ENCODE results near the gene DNAJC15.
"Not testable (repeated sequence)": the region's sequence is repeated elsewhere in the genome, so short reads cannot be mapped to it uniquely, and the experiment has no call there.

DNAJC15 gene

DNA sequence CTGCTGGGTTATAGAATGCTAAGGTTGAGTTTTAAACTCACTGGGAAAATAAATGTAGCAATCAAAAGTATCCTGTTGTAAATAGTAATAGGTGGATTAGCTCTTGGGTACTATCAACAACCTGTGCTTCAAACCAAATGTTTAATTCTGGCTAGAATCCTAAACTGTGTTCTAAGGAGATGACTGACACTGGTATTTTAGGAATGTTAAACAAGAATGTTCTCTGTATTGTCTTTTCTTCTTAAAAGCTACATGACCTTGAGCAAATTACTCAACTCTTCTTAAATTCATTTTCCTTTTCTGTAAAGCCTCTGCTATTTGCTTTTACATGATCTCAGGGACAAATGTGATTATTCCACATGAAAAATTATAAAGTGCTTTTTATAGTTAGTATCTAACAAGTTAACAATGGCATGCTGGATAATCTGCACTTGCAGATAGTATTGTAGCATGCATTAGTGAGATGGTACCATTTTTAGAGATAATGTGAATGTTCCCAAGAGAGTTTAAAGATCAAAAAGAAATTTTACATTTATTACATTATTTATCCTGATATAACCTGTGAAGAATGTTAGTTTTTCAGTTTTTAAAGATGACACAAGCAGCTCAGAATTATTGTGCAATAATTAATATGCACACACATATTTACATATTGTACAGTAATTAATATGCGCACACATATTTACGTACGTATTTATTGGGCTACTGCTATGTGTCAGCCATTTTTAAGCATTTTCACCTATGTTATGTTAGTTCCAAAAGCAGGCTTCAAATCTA is 17.7 kb upstream of the DNAJC15 start:
- no peak for DNase-seq (ENCODE audit: low read depth in 2 of 2)

DNA sequence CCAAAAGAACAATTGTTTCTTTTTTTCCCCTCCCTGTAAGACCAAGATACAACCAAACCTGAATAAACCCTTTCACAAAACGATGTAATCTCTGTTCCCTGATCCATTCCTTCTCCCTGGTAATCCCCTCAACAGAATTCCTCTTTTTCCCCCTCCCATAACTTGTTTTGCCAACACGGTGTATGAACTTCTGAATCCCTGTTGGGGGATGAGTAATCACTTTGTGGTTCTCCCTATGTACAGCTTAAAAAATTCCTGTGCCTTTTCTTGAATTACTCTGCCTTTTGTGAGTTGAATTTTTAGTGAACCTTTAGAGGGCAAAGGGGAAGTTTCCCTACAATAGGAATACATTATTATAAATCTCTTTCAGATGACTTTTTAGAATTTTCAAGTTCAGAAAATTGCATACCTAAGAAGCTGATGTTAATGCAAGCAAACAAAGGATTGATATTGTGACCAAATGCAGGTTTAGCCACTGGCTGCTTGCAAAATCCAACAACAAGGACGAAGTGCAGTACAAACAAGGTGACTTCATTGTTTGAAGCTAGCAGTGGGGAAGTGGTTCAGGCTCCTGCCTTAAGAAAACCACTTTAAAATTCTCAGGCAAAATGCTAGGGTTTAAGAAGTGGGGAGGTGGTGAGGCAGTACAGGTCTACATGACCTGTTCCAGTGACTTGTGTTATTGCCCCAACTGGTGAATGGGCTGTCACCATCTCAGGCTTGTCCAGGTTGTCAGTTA is 16.3 kb upstream of the DNAJC15 start:
- DNase-seq (ENCODE audit: low read depth in 2 of 2), result no peak

DNA sequence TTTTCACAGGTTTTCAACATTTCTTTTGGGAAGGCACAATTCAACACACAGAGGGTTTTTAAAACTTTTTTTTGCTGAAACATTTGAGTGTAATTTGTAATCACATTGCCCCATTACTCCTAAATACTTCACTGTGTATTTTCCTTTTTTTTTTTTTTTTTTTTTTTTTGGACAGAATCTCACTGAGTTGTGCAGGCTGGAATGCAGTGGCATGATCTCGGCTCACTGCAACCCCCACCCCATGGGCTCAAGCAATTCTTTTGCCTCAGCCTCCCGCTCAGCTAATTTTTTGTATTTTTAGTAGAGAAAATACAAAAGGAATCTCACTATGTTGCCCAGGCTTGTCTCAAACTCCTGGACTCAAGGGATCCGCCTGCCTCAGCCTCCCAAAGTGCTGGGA is 14.8 kb upstream of the DNAJC15 start:
- no peak for DNase-seq (ENCODE audit: low read depth in 2 of 2)

DNA sequence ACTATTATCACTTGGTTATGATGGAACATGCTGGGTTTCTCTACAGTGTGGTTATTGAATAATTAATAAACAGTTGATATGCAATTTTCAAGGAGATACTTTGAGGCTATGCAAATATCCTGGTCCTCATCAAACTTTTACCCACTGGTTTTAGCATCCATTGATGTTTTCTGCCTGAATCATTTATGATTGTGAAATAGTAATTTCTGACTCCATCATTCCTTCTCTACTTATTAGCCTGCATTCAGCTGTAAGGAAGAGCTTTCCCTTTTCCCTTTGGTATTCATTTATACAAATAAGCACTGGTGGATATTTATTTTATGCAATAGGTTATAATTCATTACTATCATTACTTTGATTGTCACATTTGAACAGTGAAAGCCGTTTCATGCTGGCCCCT is 13.9 kb upstream of the DNAJC15 start:
- no peak for DNase-seq (ENCODE audit: low read depth in 2 of 2)

DNA sequence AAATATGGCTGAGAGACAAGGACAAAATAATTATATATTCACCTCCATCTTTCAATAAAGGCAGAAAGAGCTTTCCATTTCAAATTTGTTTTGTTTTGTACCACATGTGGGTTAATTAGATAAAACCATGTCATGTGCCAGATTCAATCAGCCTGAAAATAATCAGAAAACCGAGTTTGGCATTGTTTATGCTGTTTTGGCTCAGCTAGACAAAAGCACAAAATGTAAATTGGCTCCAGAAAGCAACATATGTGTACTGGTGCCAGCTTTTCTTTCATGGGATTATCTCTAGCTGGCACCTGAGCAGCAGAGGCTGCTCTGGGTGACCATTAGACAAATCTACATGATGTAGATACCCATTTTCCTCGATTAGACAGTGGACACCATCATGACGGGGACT is 9.2 kb upstream of the DNAJC15 start:
- DNase-seq (ENCODE audit: low read depth in 2 of 2), result no peak

DNA sequence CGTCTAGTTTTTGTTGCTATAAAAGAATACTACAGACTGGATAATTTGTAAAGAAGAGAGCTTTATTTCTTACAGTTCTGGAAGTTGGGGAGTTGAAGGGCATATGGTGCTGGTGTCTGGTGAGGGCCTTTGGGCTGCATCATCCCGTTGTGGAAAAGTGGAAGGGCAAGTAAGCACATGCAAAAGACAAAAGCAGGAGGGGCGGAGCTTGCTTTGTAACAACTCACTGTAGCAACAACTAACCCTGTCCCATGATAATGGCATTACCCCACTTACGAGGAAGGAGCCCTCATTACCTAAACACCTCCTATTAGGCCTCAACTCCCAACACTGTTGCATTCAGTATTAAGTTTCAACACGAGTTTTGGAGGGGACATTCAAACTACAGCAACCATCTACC is 7.2 kb upstream of the DNAJC15 start:
- no peak for DNase-seq (ENCODE audit: low read depth in 2 of 2)

DNA sequence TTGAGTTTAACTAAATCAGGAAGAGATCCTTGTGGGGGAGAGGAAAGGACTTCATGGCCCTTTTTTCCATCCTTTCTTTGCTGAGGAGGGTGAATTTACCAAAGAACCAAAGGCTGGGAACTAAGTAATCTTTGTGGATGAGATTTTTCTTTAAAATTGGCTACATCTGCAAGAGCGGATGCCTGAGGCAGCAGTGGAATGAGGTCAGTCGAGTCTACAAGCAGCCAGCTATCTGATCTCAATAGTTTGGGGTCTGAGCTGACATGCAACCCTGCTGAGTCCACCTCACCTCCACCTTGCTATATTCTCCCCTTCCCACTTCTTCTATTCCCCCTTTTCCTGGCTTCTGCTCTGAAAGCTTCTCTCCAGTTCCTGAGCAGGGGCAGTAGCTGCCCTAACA is 3.6 kb upstream of the DNAJC15 start:
- no peak for DNase-seq (ENCODE audit: low read depth in 2 of 2)

DNA sequence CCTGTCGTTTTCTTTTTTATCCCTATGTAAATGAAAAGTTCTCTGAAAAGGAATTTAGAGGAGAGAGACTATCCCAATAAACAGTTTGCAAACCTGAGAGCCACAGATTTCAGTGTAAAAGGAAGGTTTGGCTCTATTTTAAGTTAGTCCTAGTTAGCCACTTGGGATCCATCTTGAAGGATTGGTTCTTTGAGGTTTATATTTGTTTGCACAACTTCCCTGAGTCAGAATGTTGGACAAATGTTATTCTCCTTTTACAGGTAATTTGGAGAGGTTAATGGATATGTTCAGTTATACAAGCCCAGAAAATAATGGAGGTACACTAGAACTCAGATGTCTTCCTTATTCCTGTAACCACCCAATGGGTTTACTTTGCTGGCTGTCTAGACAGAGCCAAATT is 2.6 kb upstream of the DNAJC15 start:
- no peak for DNase-seq (ENCODE audit: low read depth in 2 of 2)

DNA sequence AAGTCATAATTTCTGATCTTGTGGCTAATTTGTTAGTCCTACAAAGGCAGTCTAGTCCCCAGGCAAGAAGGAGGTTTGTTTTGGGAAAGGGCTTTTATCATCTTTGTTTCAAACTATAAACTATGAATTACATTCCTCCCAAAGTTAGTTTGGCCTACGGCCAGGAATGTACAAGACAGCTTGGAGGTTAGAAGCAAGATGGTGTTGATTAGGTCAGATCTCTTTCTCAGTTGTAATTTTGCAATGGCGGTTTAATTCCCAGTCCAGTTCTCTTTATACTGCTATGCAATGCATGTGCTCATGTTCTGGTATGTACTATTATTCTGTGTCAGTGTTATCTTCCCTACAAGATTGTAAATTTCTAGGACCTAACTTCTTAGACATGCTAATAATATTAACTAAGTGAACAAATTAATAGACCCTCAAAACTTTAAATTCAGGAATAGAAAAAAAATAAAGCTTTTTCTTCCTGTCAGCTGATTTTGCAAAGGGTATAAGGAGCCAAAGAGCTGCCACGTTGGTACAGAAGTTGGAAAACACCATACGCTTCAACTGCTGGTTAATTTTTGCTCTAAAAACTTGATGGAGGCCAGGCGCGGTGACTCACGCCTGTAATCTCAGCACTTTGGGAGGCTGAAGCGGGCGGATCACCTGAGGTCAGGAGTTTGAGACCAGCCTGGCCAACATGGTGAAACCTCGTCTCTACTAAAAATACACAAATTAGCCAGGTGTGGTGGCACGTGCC is 1.3 kb upstream of the DNAJC15 start:
- no peak for DNase-seq (ENCODE audit: low read depth in 2 of 2)

DNA sequence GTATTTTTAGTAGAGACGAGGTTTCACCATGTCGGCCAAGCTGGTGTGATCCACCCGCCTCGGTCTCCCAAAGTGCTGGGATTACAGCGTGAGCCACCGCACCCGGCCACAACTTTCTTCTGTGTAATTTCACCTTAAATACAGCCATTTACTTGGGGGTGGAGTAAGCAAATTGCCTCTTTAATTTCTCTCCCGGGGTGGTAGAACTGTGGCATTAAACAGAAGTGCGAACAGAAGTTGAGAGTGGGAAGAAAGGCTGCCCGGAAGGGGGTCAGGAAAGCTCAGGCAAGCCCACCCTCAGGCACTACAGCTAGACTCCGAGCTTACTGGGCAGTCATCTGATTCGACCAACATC is 475 bp upstream of the DNAJC15 start:
- DNase-seq (ENCODE audit: low read depth in 2 of 2), result no peak

DNA sequence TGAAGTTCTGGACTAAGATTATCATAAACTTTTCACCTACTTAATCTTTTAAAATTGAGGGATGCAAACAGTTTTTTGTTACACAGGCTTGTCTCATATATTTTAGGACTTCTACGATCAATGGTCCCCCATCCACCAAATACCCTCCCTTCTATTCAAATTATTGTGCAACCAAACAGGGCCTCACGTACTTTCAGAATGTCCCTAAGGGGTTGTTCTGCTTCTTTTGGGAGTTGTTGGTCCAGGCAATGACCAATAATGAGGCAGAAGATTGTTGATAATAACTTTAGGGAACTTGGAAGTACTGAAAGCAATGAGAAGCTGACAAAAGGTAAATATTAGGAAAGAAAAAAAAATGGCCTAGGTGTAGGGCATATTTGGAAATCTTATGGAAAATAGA is 2.9 kb downstream of the DNAJC15 start:
- DNase-seq (ENCODE audit: low read depth in 2 of 2), result no peak

DNA sequence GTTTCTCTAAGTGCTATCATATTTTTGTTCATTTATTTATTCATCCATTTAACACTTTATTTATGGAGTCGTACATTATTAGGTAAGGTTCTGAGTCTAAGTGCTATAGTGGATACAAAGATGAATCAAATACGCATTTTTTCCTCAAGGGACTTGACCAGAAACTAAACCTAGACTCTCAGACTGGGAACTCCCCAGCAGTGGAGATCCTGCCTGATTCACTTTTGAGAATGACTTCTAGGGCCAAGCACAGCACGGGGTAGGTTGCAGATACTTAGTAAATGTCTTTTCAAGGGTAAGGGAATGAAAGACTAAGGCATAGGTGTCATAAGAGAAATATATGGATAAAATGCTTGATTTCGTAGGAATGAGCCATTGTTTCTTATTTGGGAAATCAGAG is 7.2 kb downstream of the DNAJC15 start:
- no peak for DNase-seq (ENCODE audit: low read depth in 2 of 2)

DNA sequence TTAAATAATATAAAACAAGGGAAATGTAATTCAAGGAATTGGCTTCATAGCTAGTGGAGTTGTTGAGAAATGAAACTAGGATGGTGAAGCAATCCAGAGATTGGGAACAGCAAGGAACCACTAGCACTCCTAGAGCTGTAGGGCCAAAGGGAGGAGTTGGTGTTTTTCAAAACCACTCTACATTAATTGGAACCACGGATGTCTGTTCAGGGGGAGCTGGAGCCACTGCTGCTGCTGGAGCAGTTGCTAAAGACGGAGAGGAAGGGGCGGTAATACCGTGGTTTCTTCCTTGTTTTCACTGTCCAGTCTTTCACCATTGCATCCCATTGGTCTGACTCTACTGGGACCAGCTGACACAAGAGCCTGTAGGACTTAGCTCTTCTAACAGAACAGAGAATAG is 8.5 kb downstream of the DNAJC15 start:
- DNase-seq (ENCODE audit: low read depth in 2 of 2), result no peak

DNA sequence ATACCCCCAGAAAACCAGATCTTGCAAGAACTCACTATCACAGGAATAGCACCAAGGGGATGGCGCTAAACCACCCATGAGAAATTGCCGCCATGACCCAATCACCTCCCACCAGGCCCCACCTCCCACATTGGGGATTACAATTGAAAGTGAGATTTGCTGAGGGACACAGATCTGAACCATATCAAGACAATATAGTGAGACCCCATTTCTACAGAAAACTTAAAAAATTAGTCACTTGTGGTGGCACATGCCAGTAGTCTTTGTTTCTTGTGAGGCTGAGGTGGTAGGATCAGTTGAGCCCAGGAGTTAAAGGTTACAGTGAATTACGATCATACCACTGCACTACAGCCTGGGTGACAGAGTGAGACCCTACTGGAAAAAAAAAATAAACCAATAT is 9.7 kb downstream of the DNAJC15 start:
- no peak for DNase-seq (ENCODE audit: low read depth in 2 of 2)

DNA sequence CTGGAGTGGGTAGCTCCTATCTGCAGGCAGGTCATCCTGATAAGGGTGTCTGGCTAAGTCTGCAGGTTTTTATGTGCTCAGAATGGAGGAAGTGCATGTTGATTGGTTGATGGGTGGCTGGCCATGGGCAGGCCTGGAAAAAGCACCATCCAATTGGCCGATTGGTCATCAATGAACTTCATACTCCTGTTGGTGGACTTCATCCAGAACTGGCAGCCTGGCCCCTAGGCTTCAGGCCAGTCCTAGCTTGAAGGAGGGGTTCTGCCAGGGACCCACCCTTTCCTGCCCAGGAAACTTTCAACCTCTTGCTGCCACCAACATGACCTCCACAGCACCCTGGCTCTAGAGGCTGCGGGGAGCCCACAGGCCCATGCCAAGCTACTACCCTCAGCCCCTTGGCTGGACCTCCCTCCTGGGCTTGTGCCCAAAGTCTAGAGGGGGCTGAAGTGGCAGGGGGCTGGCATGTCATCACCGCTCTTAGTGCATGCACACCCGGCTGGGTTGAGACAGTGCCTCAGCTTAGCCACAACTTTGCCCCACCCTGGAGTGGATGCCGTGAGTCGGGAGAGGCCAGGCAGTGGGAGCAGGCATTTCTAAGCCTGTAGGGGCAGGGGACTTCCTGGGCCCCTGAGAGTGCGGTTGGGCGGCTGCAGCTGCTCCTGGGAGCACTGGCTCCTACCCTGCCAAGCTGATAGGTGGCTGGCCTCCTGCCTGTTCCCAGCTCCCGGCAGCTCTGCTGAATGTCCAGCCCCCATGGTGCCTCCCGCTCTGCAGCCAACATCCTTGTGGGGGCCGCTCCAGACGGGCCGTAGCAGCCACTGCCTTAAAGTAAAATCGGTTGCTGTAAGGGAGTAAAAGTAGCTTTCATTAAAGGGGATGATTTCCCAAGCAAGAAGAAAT is 13.2 kb downstream of the DNAJC15 start:
- DNase-seq (ENCODE audit: low read depth in 2 of 2), result no peak

DNA sequence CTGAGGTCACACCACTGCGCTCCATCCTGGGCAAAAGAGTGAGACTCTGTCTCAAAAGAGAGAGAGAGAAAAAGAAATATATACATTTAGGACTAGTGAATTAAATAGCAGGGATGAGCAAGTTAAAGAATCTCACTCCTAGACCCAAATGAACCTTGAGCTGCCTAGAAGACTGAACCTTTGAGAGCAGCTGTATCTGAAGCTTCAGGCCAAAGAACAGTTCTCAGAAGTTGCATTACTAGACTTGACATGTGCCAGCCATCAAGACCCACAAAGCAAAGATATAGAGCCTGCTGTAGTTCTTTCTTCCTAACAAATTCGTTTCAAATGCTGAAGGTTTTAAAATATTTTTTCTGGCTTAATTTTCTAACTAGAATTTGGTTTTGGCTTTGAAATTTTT is 16.6 kb downstream of the DNAJC15 start:
- DNase-seq (ENCODE audit: low read depth in 2 of 2), result no peak

DNA sequence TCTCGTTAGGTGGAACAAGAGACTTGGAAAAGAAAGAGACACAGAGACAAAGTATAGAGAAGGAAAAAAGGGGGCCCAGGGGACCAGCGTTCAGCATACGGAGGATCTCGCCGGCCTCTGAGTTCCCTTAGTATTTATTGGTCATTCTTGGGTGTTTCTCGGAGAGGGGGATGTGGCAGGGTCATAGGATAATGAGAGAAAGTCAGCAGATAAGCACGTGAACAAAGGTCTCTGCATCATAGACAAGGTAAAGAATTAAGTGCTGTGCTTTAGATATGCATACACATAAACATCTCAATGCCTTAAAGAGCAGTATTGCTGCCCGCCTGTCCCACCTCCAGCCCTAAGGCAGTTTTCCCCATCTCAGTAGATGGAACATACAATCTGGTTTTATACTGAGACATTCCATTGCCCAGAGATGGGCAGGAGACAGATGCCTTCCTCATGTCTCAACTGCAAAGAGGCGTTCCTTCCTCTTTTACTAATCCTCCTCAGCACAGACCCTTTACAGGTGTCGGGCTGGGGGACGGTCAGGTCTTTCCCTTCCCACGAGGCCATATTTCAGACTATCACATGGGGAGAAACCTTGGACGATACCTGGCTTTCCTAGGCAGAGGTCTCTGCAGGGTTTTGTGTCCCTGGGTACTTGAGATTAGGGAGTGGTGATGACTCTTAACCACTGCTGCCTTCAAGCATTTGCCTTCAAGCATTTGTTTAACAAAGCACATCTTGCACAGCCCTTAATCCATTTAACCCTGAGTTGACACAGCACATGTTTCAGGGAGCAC is 17.4 kb downstream of the DNAJC15 start:
- not testable (repeated sequence) for DNase-seq (ENCODE audit: low read depth in 2 of 2)

DNA sequence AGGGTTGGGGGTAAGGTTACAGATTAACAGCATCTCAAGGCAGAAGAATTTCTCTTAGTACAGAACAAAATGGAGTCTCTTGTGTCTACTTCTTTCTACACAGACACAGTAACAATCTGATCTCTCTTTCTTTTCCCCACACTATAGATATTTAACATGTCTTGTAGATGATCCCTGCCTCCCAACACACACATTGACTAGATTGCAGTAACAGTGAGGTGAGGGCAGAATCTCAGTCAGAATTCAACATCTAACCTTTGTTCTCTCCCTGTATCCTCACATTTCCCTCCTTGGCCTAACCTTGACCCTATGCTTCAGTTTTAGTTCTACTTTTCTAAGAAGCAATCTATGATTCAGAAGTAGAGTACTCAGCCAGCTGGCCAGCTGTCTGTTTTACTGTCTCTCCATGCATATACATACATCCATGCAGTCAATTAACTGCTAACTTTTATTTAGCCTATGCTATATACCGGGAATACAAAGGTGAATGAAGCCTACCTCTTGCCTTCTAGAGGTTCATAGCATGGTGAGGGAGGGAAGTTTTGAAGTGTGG is 18.1 kb downstream of the DNAJC15 start:
- no peak for DNase-seq (ENCODE audit: low read depth in 2 of 2)

DNA sequence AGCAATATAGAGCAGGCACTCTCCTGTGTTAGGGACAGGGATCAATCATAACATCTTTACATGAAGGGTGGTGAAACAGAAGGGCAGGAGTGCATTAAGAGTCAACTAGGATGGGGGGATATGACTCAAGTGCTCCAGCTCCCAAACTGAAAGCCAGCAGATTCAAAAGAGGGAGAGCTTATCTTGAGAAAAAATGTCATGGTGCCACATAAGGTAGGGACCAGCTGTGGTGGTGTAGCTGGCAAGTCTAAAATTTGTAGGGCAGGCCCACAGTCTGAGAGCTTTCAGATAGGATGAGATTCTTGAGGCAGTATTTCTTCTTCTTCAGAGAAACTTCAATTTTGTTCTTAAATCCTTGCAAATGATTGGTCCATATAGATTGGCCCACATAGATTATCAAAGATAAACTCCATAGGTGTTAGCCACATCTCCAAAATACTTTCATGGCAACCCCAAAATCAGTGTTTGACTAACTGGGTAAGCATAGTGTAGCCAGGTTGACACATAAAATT is 19.1 kb downstream of the DNAJC15 start:
- DNase-seq (ENCODE audit: low read depth in 2 of 2), result no peak

DNA sequence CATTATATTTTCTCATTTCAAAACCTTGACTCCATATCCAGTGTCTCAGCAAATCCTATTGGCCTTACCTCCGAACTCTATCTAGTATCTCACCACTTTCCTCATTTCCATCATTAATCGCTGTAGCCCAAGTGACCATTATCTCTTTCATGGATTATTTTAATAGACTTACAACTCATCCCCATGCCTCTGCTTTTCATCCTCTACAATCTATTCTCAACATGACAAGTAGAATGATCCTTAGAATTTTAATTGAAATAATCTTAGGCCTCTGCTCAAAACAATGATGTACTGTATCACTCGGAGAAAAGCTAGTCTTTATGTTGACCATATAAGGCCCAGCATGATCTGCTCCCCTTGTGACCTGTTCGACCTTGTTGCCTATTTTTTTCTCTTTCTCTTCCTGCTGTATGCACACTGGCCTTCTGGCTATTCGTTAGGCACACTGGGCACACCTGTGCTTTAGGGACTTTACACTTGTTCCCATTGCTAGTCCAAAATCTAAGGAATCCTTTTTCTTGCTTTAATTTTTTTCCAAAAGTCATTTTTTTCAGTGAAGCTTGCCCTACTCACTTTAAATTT is 21.4 kb downstream of the DNAJC15 start:
- no peak for DNase-seq (ENCODE audit: low read depth in 2 of 2)
